ENCODE measurements around the gene NCOA7. TPM values are rescaled to one million over a fixed set of nuclear protein-coding genes. Genes with fewer than 3 reads are reported as not detected.

Gene NCOA7
- total RNA-seq, 1 experiment from 2014 or later = 67.9 TPM

GRCh38 chr6:125924169-125924568 is 133.4 kb downstream of the NCOA7 start:
- no peaks in the 10 kb centered on the region for H3K27me3 Mint-ChIP-seq (ENCODE audit: insufficient read depth, unreplicated experiment)
- no peak for DNase-seq

GRCh38 chr6:125924697-125925358 is 134.1 kb downstream of the NCOA7 start:
- no peaks in the 10 kb centered on the region for H3K27me3 ChIP-seq (replicated peaks; ENCODE audit: control insufficient read depth, insufficient read depth, low read length)
- peak overlapping the region; percentile 40 for H3K27ac Mint-ChIP-seq (ENCODE audit: unreplicated experiment)
- no peaks in the 10 kb centered on the region for H3K9me3 ChIP-seq
- H3K9me3 Mint-ChIP-seq (ENCODE audit: unreplicated experiment) = no peaks in the 10 kb centered on the region
- H3K27me3 Mint-ChIP-seq (ENCODE audit: insufficient read depth, unreplicated experiment) = no peaks in the 10 kb centered on the region
- H3K4me1 Mint-ChIP-seq (ENCODE audit: low read depth, unreplicated experiment) = peaks cover 37% of the 10 kb centered on the region
- TF ChIP-seq CTCF (IDR thresholded peaks at IDR 0.05; ENCODE audit: insufficient read depth in 1 of 2, low read depth in 1 of 2, low read length in 1 of 2, severe bottlenecking in 1 of 2, unreplicated experiment in 1 of 2) = no peak
- H3K4me3 Mint-ChIP-seq (ENCODE audit: unreplicated experiment) = no peak overlapping the region
- no TSS peak for BruUV-seq (replicated peaks)
- POLR2A ChIA-PET = no interaction called here
- H3K4me3 ChIP-seq (ENCODE audit: low read depth, low read length) = no peak overlapping the region
- intact Hi-C loops (cut with micrococcal nuclease; ENCODE audit: unreplicated experiment) = no loop called here
- CTCF ChIA-PET = no interaction called here
- DNase-seq = no peak
- H3K36me3 ChIP-seq (ENCODE audit: control insufficient read depth, insufficient read depth, low read length) = peaks cover 9% of the 10 kb centered on the region
- H3K4me1 ChIP-seq = peaks cover 37% of the 10 kb centered on the region
- H3K36me3 Mint-ChIP-seq (ENCODE audit: insufficient read depth, unreplicated experiment) = peaks cover 92% of the 10 kb centered on the region

More at GRCh38 chr6:125924169-125924568, 133.4 kb downstream of the NCOA7 start:
- Histone ChIP-seq H3K9me3 (no peaks in the 10 kb centered on the region), H3K36me3 (ENCODE audit: control insufficient read depth, insufficient read depth, low read length) (peaks cover 9% of the 10 kb centered on the region), H3K27me3 (replicated peaks; ENCODE audit: control insufficient read depth, insufficient read depth, low read length) (no peaks in the 10 kb centered on the region), H3K4me1 (peaks cover 42% of the 10 kb centered on the region), H3K4me3 (ENCODE audit: low read depth, low read length) (no peak overlapping the region)
- TF ChIP-seq CTCF (IDR thresholded peaks at IDR 0.05; ENCODE audit: insufficient read depth in 1 of 2, low read depth in 1 of 2, low read length in 1 of 2, severe bottlenecking in 1 of 2, unreplicated experiment in 1 of 2) = no peak
- peaks cover 98% of the 10 kb centered on the region for H3K36me3 Mint-ChIP-seq (ENCODE audit: insufficient read depth, unreplicated experiment)
- H3K4me1 Mint-ChIP-seq (ENCODE audit: low read depth, unreplicated experiment) = peaks cover 39% of the 10 kb centered on the region
- H3K27ac Mint-ChIP-seq (ENCODE audit: unreplicated experiment) = no peak overlapping the region
- no TSS peak for BruUV-seq (replicated peaks)
- no peaks in the 10 kb centered on the region for H3K9me3 Mint-ChIP-seq (ENCODE audit: unreplicated experiment)
- ChIA-PET CTCF (interaction anchor here (2.6 kb wide), 1 partner anchor 32 kb away, joined by 8 read pairs; the partner anchor contains the start of gene HINT3), POLR2A (no interaction called here)
- intact Hi-C loops (cut with micrococcal nuclease; ENCODE audit: unreplicated experiment) = no loop called here
- H3K4me3 Mint-ChIP-seq (ENCODE audit: unreplicated experiment) = no peak overlapping the region

GRCh38 chr6:125926711-125927110 is 136.0 kb downstream of the NCOA7 start:
- Histone ChIP-seq H3K9me3 (no peaks in the 10 kb centered on the region), H3K27me3 (replicated peaks; ENCODE audit: control insufficient read depth, insufficient read depth, low read length) (no peaks in the 10 kb centered on the region), H3K36me3 (ENCODE audit: control insufficient read depth, insufficient read depth, low read length) (peaks cover 6% of the 10 kb centered on the region), H3K4me3 (ENCODE audit: low read depth, low read length) (no peak overlapping the region), H3K4me1 (peaks cover 27% of the 10 kb centered on the region)
- Mint-ChIP-seq H3K27me3 (ENCODE audit: insufficient read depth, unreplicated experiment) (no peaks in the 10 kb centered on the region), H3K4me1 (ENCODE audit: low read depth, unreplicated experiment) (peaks cover 30% of the 10 kb centered on the region), H3K9me3 (ENCODE audit: unreplicated experiment) (peaks cover 9% of the 10 kb centered on the region), H3K27ac (ENCODE audit: unreplicated experiment) (no peak overlapping the region), H3K36me3 (ENCODE audit: insufficient read depth, unreplicated experiment) (peaks cover 92% of the 10 kb centered on the region), H3K4me3 (ENCODE audit: unreplicated experiment) (no peak overlapping the region)
- POLR2A ChIA-PET = no interaction called here
- no TSS peak for BruUV-seq (replicated peaks)
- intact Hi-C loops (cut with micrococcal nuclease; ENCODE audit: unreplicated experiment) = no loop called here
- CTCF ChIA-PET = no interaction called here
- no peak for TF ChIP-seq CTCF (IDR thresholded peaks at IDR 0.05; ENCODE audit: insufficient read depth in 1 of 2, low read depth in 1 of 2, low read length in 1 of 2, severe bottlenecking in 1 of 2, unreplicated experiment in 1 of 2)
- DNase-seq = no peak

All from Caco-2 (cell line).